Measurements from ENCODE around the gene CHERP.
A peak's percentile ranks its signal among the peaks of the same experiment; 100 is the strongest.
"Not testable (repeated sequence)": the region's sequence is repeated elsewhere in the genome, so short reads cannot be mapped to it uniquely, and the experiment has no call there.

CHERP gene

GRCh38 chr19:16516381-16516780, 25.9 kb downstream of the CHERP start:
- no peak overlapping the region for H3K4me3 Mint-ChIP-seq
- DNase-seq (no peak), ATAC-seq (replicated peaks) (no peak)
- H3K4me1 Mint-ChIP-seq (ENCODE audit: low read depth in 2 of 2) = peaks cover 10 to 12% of the 10 kb centered on the region in 2 donors
- no peaks in the 10 kb centered on the region for H3K9me3 Mint-ChIP-seq
- peaks cover 36% of the 10 kb centered on the region for H3K36me3 Mint-ChIP-seq (ENCODE audit: insufficient read depth)
- peak overlapping the region in 1 of 2 donors; percentile 62 for H3K27ac Mint-ChIP-seq
- H3K27me3 Mint-ChIP-seq = no peaks in the 10 kb centered on the region

- Mint-ChIP-seq H3K27me3 (no peaks in the 10 kb centered on the region), H3K4me3 (no peak overlapping the region), H3K9me3 (no peaks in the 10 kb centered on the region), H3K4me1 (ENCODE audit: low read depth in 2 of 2) (peaks cover 10 to 12% of the 10 kb centered on the region in 2 donors), H3K36me3 (ENCODE audit: insufficient read depth) (peaks cover 23% of the 10 kb centered on the region), H3K27ac (no peak overlapping the region)
- ATAC-seq (replicated peaks) (no peak), DNase-seq (no peak)
These were observed 27.7 kb downstream of the CHERP start for GRCh38 chr19:16514383-16515019.

GRCh38 chr19:16512611-16513010, 29.6 kb downstream of the CHERP start:
- H3K9me3 Mint-ChIP-seq; H3K36me3 Mint-ChIP-seq (ENCODE audit: insufficient read depth); ATAC-seq (replicated peaks); H3K27me3 Mint-ChIP-seq; DNase-seq; H3K4me3 Mint-ChIP-seq; H3K27ac Mint-ChIP-seq: not testable (repeated sequence)
- H3K4me1 Mint-ChIP-seq (ENCODE audit: low read depth in 2 of 2) = peaks cover 9 to 10% of the 10 kb centered on the region in 2 donors

- DNase-seq (no peak), ATAC-seq (replicated peaks) (no peak)
- Mint-ChIP-seq H3K27me3 (no peaks in the 10 kb centered on the region), H3K36me3 (ENCODE audit: insufficient read depth) (peaks cover 9% of the 10 kb centered on the region), H3K4me3 (no peak overlapping the region), H3K27ac (no peak overlapping the region), H3K9me3 (no peaks in the 10 kb centered on the region), H3K4me1 (ENCODE audit: low read depth in 2 of 2) (no peaks in the 10 kb centered on the region)
These were observed 32.8 kb downstream of the CHERP start for GRCh38 chr19:16509141-16510061.

- ATAC-seq (replicated peaks) = no peak
These were observed 33.7 kb downstream of the CHERP start for GRCh38 chr19:16508546-16508945.

GRCh38 chr19:16506961-16507360, 35.3 kb downstream of the CHERP start:
- H3K4me3 Mint-ChIP-seq = no peak overlapping the region
- H3K4me1 Mint-ChIP-seq (ENCODE audit: low read depth in 2 of 2) = no peaks in the 10 kb centered on the region
- no peaks in the 10 kb centered on the region for H3K9me3 Mint-ChIP-seq
- no peaks in the 10 kb centered on the region for H3K27me3 Mint-ChIP-seq
- H3K27ac Mint-ChIP-seq = no peak overlapping the region
- ATAC-seq (replicated peaks) (no peak), DNase-seq (no peak)
- H3K36me3 Mint-ChIP-seq (ENCODE audit: insufficient read depth) = peaks cover 6% of the 10 kb centered on the region

More at GRCh38 chr19:16508546-16508945, 33.7 kb downstream of the CHERP start:
- Mint-ChIP-seq H3K4me1 (ENCODE audit: low read depth in 2 of 2) (no peaks in the 10 kb centered on the region), H3K9me3 (no peaks in the 10 kb centered on the region), H3K27me3 (no peaks in the 10 kb centered on the region), H3K36me3 (ENCODE audit: insufficient read depth) (peaks cover 10% of the 10 kb centered on the region), H3K27ac (no peak overlapping the region), H3K4me3 (no peak overlapping the region)
- no peak for DNase-seq

- not testable (repeated sequence) for H3K36me3 Mint-ChIP-seq (ENCODE audit: insufficient read depth); H3K4me3 Mint-ChIP-seq; DNase-seq; ATAC-seq (replicated peaks); H3K27me3 Mint-ChIP-seq; H3K4me1 Mint-ChIP-seq (ENCODE audit: low read depth in 2 of 2); H3K9me3 Mint-ChIP-seq
- peak overlapping the region in 1 of 2 donors; percentile 8 for H3K27ac Mint-ChIP-seq
These were observed 36.1 kb downstream of the CHERP start for GRCh38 chr19:16506161-16506560.

- no peaks in the 10 kb centered on the region for H3K4me1 Mint-ChIP-seq (ENCODE audit: low read depth in 2 of 2)
- no peaks in the 10 kb centered on the region for H3K27me3 Mint-ChIP-seq
- no peaks in the 10 kb centered on the region for H3K9me3 Mint-ChIP-seq
- peak overlapping the region in 1 of 2 donors; percentile 89 for H3K27ac Mint-ChIP-seq
- H3K4me3 Mint-ChIP-seq = no peak overlapping the region
- ATAC-seq (replicated peaks) (no peak), DNase-seq (no peak)
- H3K36me3 Mint-ChIP-seq (ENCODE audit: insufficient read depth) = peaks cover 6% of the 10 kb centered on the region
These were observed 38.0 kb downstream of the CHERP start for GRCh38 chr19:16504271-16504670.

GRCh38 chr19:16497837-16498236, 44.4 kb downstream of the CHERP start:
- peaks cover 9% of the 10 kb centered on the region for H3K36me3 Mint-ChIP-seq (ENCODE audit: insufficient read depth)
- no peaks in the 10 kb centered on the region for H3K9me3 Mint-ChIP-seq
- H3K27me3 Mint-ChIP-seq = no peaks in the 10 kb centered on the region
- ATAC-seq (replicated peaks) (no peak), DNase-seq (no peak)
- peak overlapping the region; percentile 49 to 97 for H3K4me3 Mint-ChIP-seq
- no peak overlapping the region for H3K27ac Mint-ChIP-seq
- peaks cover 6 to 13% of the 10 kb centered on the region in 2 donors for H3K4me1 Mint-ChIP-seq (ENCODE audit: low read depth in 2 of 2)

GRCh38 chr19:16497042-16497441, 45.2 kb downstream of the CHERP start:
- peaks cover 6 to 13% of the 10 kb centered on the region in 2 donors for H3K4me1 Mint-ChIP-seq (ENCODE audit: low read depth in 2 of 2)
- no peak for ATAC-seq (replicated peaks)
- no peak for DNase-seq
- H3K36me3 Mint-ChIP-seq (ENCODE audit: insufficient read depth) = peaks cover 9% of the 10 kb centered on the region
- no peaks in the 10 kb centered on the region for H3K27me3 Mint-ChIP-seq
- H3K4me3 Mint-ChIP-seq = peak overlapping the region; percentile 49 to 97
- no peaks in the 10 kb centered on the region for H3K9me3 Mint-ChIP-seq
- H3K27ac Mint-ChIP-seq = peak overlapping the region in 1 of 2 donors; percentile 90

GRCh38 chr19:16496613-16496983, 45.6 kb downstream of the CHERP start:
- H3K4me1 Mint-ChIP-seq (ENCODE audit: low read depth in 2 of 2) = peaks cover 6 to 13% of the 10 kb centered on the region in 2 donors
- DNase-seq (no peak), ATAC-seq (replicated peaks) (no peak)
- peaks cover 9% of the 10 kb centered on the region for H3K36me3 Mint-ChIP-seq (ENCODE audit: insufficient read depth)
- H3K4me3 Mint-ChIP-seq = peak overlapping the region; percentile 83 to 97
- H3K9me3 Mint-ChIP-seq = no peaks in the 10 kb centered on the region
- peak overlapping the region; percentile 90 to 97 for H3K27ac Mint-ChIP-seq
- H3K27me3 Mint-ChIP-seq = no peaks in the 10 kb centered on the region

- H3K36me3 Mint-ChIP-seq (ENCODE audit: insufficient read depth) = peaks cover 9% of the 10 kb centered on the region
- H3K9me3 Mint-ChIP-seq = no peaks in the 10 kb centered on the region
- H3K4me1 Mint-ChIP-seq (ENCODE audit: low read depth in 2 of 2) = peaks cover 6 to 13% of the 10 kb centered on the region in 2 donors
- H3K4me3 Mint-ChIP-seq = peak within 1 kb of the TSS; percentile 83 to 97
- DNase-seq = peak; percentile 94 to 95 (median 95)
- peak within 1 kb of the TSS; percentile 90 to 97 for H3K27ac Mint-ChIP-seq
- no peaks in the 10 kb centered on the region for H3K27me3 Mint-ChIP-seq
- ATAC-seq (replicated peaks) = peak; percentile 98
These were observed 46.1 kb downstream of the CHERP start, which contains the start of the genes C19orf44 and CALR3 for GRCh38 chr19:16495982-16496612. Gene C19orf44, plus strand, starts transcription at chr19:16496394. Its CDS starts 4,399 bp downstream, at chr19:16500793. Gene CALR3, minus strand, starts transcription at chr19:16496167. Its CDS starts 38 bp downstream, at chr19:16496129.

- H3K36me3 Mint-ChIP-seq (ENCODE audit: insufficient read depth); H3K4me3 Mint-ChIP-seq; H3K4me1 Mint-ChIP-seq (ENCODE audit: low read depth in 2 of 2); DNase-seq; ATAC-seq (replicated peaks); H3K27me3 Mint-ChIP-seq; H3K27ac Mint-ChIP-seq; H3K9me3 Mint-ChIP-seq: not testable (repeated sequence)
These were observed 55.8 kb downstream of the CHERP start for GRCh38 chr19:16486476-16486875.
